Endodermal cell (in vitro differentiated cells): ENCODE results near the gene OR2AJ1. TPM values are rescaled to one million over a fixed set of nuclear protein-coding genes. Genes with fewer than 3 reads are reported as not detected.

ENCODE experiments used
- DNase-seq: peaks from one replicate; pipeline ENCODE4 v3.0.0-alpha.2; 2017
- H3K27ac ChIP-seq: 2 replicates; pipeline ENCODE4 v1.5.1; 2013; ENCODE audit warnings: mild to moderate bottlenecking, low read depth, low read length, moderate library complexity
- H3K27me3 ChIP-seq: 2 replicates; pipeline ENCODE4 v1.6.1; 2013; ENCODE audit warnings: mild to moderate bottlenecking, low read length, moderate library complexity; ENCODE audit not compliant: insufficient read depth, control insufficient read depth, poor library complexity, severe bottlenecking
- H3K36me3 ChIP-seq: 2 replicates; pipeline ENCODE4 v1.7.0; 2013; ENCODE audit warnings: mild to moderate bottlenecking, low read length, moderate library complexity; ENCODE audit not compliant: control insufficient read depth, insufficient read depth
- H3K4me1 ChIP-seq: one replicate; pipeline ENCODE4 v1.7.0; 2013; ENCODE audit warnings: low read length; ENCODE audit not compliant: control insufficient read depth, insufficient read depth
- H3K4me3 ChIP-seq: 2 replicates; pipeline ENCODE4 v1.5.1; 2013; ENCODE audit warnings: mild to moderate bottlenecking, low read length, moderate library complexity
- H3K9ac ChIP-seq: 2 replicates; pipeline ENCODE4 v1.6.1; 2013; ENCODE audit warnings: mild to moderate bottlenecking, low read length, moderate library complexity; ENCODE audit not compliant: poor library complexity, severe bottlenecking; ENCODE audit errors: extremely low read depth
- H3K9me3 ChIP-seq: 2 replicates; pipeline ENCODE4 v1.6.1; 2013; ENCODE audit warnings: mild to moderate bottlenecking, low read length, moderate library complexity; ENCODE audit not compliant: control insufficient read depth
- H3K27ac Mint-ChIP-seq: 2 replicates; pipeline ENCODE4 v1.8.0; 2020; ENCODE audit warnings: mixed read lengths
- H3K27me3 Mint-ChIP-seq: 2 replicates; pipeline ENCODE4 v1.8.0; 2021; ENCODE audit warnings: mild to moderate bottlenecking, mixed read lengths; ENCODE audit not compliant: insufficient read depth
- H3K36me3 Mint-ChIP-seq: 2 replicates; pipeline ENCODE4 v1.8.0; 2020; ENCODE audit warnings: low read depth, mixed read lengths
- H3K4me1 Mint-ChIP-seq: 2 replicates; pipeline ENCODE4 v1.8.0; 2020; ENCODE audit warnings: mixed read lengths
- H3K4me3 Mint-ChIP-seq: 2 replicates; pipeline ENCODE4 v1.8.0; 2020; ENCODE audit warnings: mild to moderate bottlenecking, moderate library complexity, mixed read lengths
- H3K9me3 Mint-ChIP-seq: 2 replicates; pipeline ENCODE4 v1.8.0; 2020; ENCODE audit warnings: mild to moderate bottlenecking, mixed read lengths
- CTCF ChIP-seq: fragments of 200-600 bp; sonication (generic); conservative IDR thresholded peaks from 2 replicates; pipeline ENCODE4 v1.5.0; 2021; ENCODE audit warnings: antibody characterized with exemption, mild to moderate bottlenecking
- WGBS, 2 experiments: methylation state at CpG; one replicate each; pipeline versions ENCODE4 v1.1.5 to v1.1.7; 2013; ENCODE audit warnings: missing lambda C conversion rate in 2 of 2, mixed read lengths in 1 of 2; ENCODE audit not compliant: insufficient coverage in 1 of 2, insufficient read length in 1 of 2; 5-methylcytosine and 5-hydroxymethylcytosine counted together
- total RNA-seq, 2 donors: library from RNA; stranded (reverse); fragmentation: NEBNext Ultra II Directional in 1 of 2; extraction: Animal tissue kit (Norgen Biotek cat#: 25700) in 1 of 2; gene quantifications; 2 replicates in 1 of 2; 3 replicates in 1 of 2; pipeline ENCODE4 v1.2.1, GENCODE V29; 2021

OR2AJ1 gene
- total RNA-seq, 2 donors from 2014 or later: not detected

DNA sequence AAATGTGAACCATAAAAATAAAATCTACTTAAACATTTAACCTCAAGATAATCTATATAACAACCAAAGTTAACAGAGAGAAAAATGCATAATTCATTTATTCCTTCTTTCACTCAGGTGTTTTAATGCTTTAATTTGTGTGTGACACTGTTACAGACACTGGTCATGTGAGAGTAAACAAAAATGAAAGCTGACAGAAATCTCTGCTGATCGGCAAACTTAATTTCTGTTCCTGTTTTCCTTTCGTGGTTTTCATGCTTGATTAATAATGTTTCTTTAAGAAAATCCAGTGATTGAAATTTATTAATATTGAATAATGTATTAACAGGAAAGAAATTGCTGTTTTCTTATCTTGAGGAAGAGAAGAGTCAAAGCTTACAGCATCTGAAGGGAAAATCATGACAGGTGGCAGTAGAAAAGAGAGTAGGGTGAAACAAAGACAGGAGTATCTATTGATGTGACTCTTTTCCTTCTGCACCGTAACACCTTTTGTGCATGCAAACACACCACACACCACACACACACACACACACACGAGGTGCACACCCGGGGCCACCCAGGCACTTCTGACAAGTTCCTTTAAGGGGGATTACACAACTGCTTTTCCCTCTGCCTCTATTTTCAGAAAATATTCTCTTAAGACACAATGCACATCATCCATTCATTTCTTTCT, 42.0 kb downstream of the OR2AJ1 start:
- 65 to 70% methylated on average over 2 to 4 of the region's 5 CpGs for WGBS, 2 experiments
- no peaks in the 10 kb centered on the region for H3K27me3 ChIP-seq
- no peaks in the 10 kb centered on the region for H3K36me3 ChIP-seq
- H3K9me3 Mint-ChIP-seq: peaks cover 74% of the 10 kb centered on the region
- H3K4me3 Mint-ChIP-seq: no peak overlapping the region
- no peak for TF ChIP-seq CTCF
- H3K9ac ChIP-seq: no peak overlapping the region
- H3K9me3 ChIP-seq: peaks cover 64% of the 10 kb centered on the region
- no peak overlapping the region for H3K4me3 ChIP-seq
- H3K4me1 ChIP-seq: no peaks in the 10 kb centered on the region
- no peak for DNase-seq
- H3K27ac Mint-ChIP-seq: no peak overlapping the region
- H3K27me3 Mint-ChIP-seq: no peaks in the 10 kb centered on the region
- H3K4me1 Mint-ChIP-seq: no peaks in the 10 kb centered on the region
- H3K27ac ChIP-seq: no peak overlapping the region
- no peaks in the 10 kb centered on the region for H3K36me3 Mint-ChIP-seq

Other genes with a start within 250 kb of the OR2AJ1 start
- not detected for gene OR13G1, start 245.2 kb upstream of the OR2AJ1 start, total RNA-seq
- not detected for gene OR6F1, start 208.2 kb upstream of the OR2AJ1 start, total RNA-seq
- under 1 TPM in 1 of 2 donors, not detected in 1; 0.29 TPM for gene OR14K1, start 186.3 kb upstream of the OR2AJ1 start, total RNA-seq
- not detected for gene OR14A2, start 176.7 kb upstream of the OR2AJ1 start, total RNA-seq
- not detected for gene OR1C1, start 164.3 kb upstream of the OR2AJ1 start, total RNA-seq
- not detected for gene OR14A16, start 100.8 kb upstream of the OR2AJ1 start, total RNA-seq
- not detected for gene OR11L1, start 83.0 kb upstream of the OR2AJ1 start, total RNA-seq
- 1 to 10 TPM; 1.7 to 1.8 TPM for gene TRIM58, start 67.7 kb upstream of the OR2AJ1 start, total RNA-seq
- gene OR2W3, start 29.3 kb upstream of the OR2AJ1 start, total RNA-seq: 1 to 10 TPM in 1 of 2 donors, under 1 TPM in 1; 0.29 to 1.6 TPM
- gene OR2T8, start 4.6 kb upstream of the OR2AJ1 start, total RNA-seq: not detected
- not detected for gene OR2L8, start 24.0 kb downstream of the OR2AJ1 start, total RNA-seq
- not detected for gene OR2AK2, start 40.3 kb downstream of the OR2AJ1 start, total RNA-seq
- gene OR2L5, start 88.8 kb downstream of the OR2AJ1 start, total RNA-seq: not detected
- under 1 TPM; 0.07 to 0.13 TPM for gene OR2L2, start 105.2 kb downstream of the OR2AJ1 start, total RNA-seq
- not detected for gene OR2L3, start 121.9 kb downstream of the OR2AJ1 start, total RNA-seq
- gene OR2L13, start 170.3 kb downstream of the OR2AJ1 start, total RNA-seq: not detected
- not detected for gene OR2M5, start 220.3 kb downstream of the OR2AJ1 start, total RNA-seq
- not detected for gene OR2M2, start 249.9 kb downstream of the OR2AJ1 start, total RNA-seq